HepG2 (cell line): ENCODE data around the gene CRAMP1. TPM values are rescaled to one million over a fixed set of nuclear protein-coding genes. Genes with fewer than 3 reads are reported as not detected.

Source experiments
- ATAC-seq: fragments of 200-7000 bp; cut with Tn5 transposase; 3 replicates; pipeline ENCODE4 v1.9.1; 2020; ENCODE audit warnings: mild to moderate bottlenecking, moderate library complexity
- BruUV-seq: library from RNA; stranded (reverse); fragments of 400-500 nt; replicated peaks from 2 replicates; lab custom pipeline; 2021; lab: Mats Ljungman, UMichigan
- CTCF ChIA-PET: fragments of 300-600 bp; formaldehyde crosslinking; extraction: SDS; loops from one replicate; lab custom pipeline; 2021; ENCODE audit warnings: low total read pairs, inconsistent platforms, low intra/inter-chr PET ratio; lab: Yijun Ruan, JAX
- POLR2A ChIA-PET: fragments of 350-600 bp; sonication (Branson Sonifier 250); formaldehyde crosslinking; loops from one replicate; lab custom pipeline; 2020; ENCODE audit warnings: antibody characterized with exemption, inconsistent platforms; lab: Yijun Ruan, JAX
- DNase-seq: peaks from one replicate; pipeline ENCODE4 v3.0.0-alpha.2; 2015; ENCODE audit warnings: low spot score
- FAIRE-seq: peaks from 3 replicates; lab custom pipeline; 2011; peaks lifted over from hg19 to GRCh38; lab: Jason Lieb, UNC
- H2AFZ ChIP-seq: one replicate; pipeline ENCODE4 v1.6.1; 2011; ENCODE audit warnings: low read length, inconsistent platforms
- H3K27ac ChIP-seq: fragments of 300-600 bp; 3 replicates; pipeline ENCODE4 v1.8.0; 2011; ENCODE audit warnings: mixed run types, mild to moderate bottlenecking, mixed read lengths, low read length, inconsistent platforms; ENCODE audit not compliant: insufficient read depth; ENCODE audit errors: extremely low read length
- H3K27me3 ChIP-seq, 2 experiments: fragments of 200-600 bp in 1 of 2; 2 replicates in 1 of 2; 3 replicates in 1 of 2; pipeline versions ENCODE4 v1.6.0 to v1.8.0; 2011; ENCODE audit warnings: low read length in 2 of 2, mild to moderate bottlenecking in 2 of 2, moderate library complexity in 2 of 2, inconsistent platforms in 1 of 2; ENCODE audit not compliant: insufficient read depth in 2 of 2, control insufficient read depth in 1 of 2
- H3K36me3 ChIP-seq, 2 experiments: fragments of 200-600 bp in 1 of 2; replicated peaks in 1 of 2; 2 replicates in 1 of 2; 3 replicates in 1 of 2; pipeline versions ENCODE4 v1.5.1 to v1.8.0; 2011; ENCODE audit warnings: low read length in 2 of 2, inconsistent platforms in 1 of 2; ENCODE audit not compliant: insufficient read depth in 2 of 2, control insufficient read depth in 1 of 2
- H3K4me1 ChIP-seq: 2 replicates; pipeline ENCODE4 v1.5.1; 2012; ENCODE audit warnings: low read length, inconsistent platforms; ENCODE audit not compliant: insufficient read depth
- H3K4me2 ChIP-seq: 2 replicates; pipeline ENCODE4 v1.6.0; 2011; ENCODE audit warnings: low read depth, low read length, inconsistent platforms
- H3K4me3 ChIP-seq, 3 experiments: fragments of 200-600 bp in 1 of 3; sonication (generic), shearing (Covaris generic) in 1 of 3; replicated peaks in 1 of 3; 2 replicates each; pipeline ENCODE4 v1.5.1; 2011 to 2016; ENCODE audit warnings: low read length in 3 of 3, inconsistent platforms in 2 of 3, low read depth in 2 of 3, mild to moderate bottlenecking in 2 of 3, control low read depth in 1 of 3, mixed read lengths in 1 of 3; ENCODE audit not compliant: insufficient read depth in 1 of 3
- H3K79me2 ChIP-seq: one replicate; pipeline ENCODE4 v1.6.1; 2011; ENCODE audit warnings: low read length, inconsistent platforms; ENCODE audit not compliant: insufficient read depth
- H3K9ac ChIP-seq: 2 replicates; pipeline ENCODE4 v1.6.0; 2011; ENCODE audit warnings: mild to moderate bottlenecking, low read depth, low read length, inconsistent platforms; ENCODE audit not compliant: insufficient read depth
- H3K9me3 ChIP-seq: 2 replicates; pipeline ENCODE4 v1.5.1; 2012; ENCODE audit warnings: mild to moderate bottlenecking, low read length
- H4K20me1 ChIP-seq: 2 replicates; pipeline ENCODE4 v1.6.0; 2011; ENCODE audit warnings: inconsistent platforms, mild to moderate bottlenecking, low read length, moderate library complexity; ENCODE audit not compliant: insufficient read depth
- CAMTA2 ChIP-seq: sonication (generic); formaldehyde crosslinking; IDR thresholded peaks from 2 replicates; pipeline ENCODE4 v1.4.0; 2020; ENCODE audit warnings: mild to moderate bottlenecking, missing genetic modification reagents, borderline replicate concordance
- GFI1 ChIP-seq: sonication (generic); formaldehyde crosslinking; IDR thresholded peaks from 2 replicates; pipeline ENCODE4 v1.5.0; 2020; ENCODE audit warnings: missing genetic modification reagents, mild to moderate bottlenecking, borderline replicate concordance
- MLLT10 ChIP-seq: sonication (generic); formaldehyde crosslinking; IDR thresholded peaks from 2 replicates; pipeline ENCODE4 v1.4.0; 2020; ENCODE audit warnings: missing genetic modification reagents
- MXD4 ChIP-seq: IDR thresholded peaks from 2 replicates; pipeline ENCODE4 v1.6.1; 2016; ENCODE audit warnings: mild to moderate bottlenecking, missing biosample characterization, missing genetic modification reagents
- RBAK ChIP-seq: sonication (generic); formaldehyde crosslinking; IDR thresholded peaks from 2 replicates; pipeline ENCODE4 v1.5.1; 2020; ENCODE audit warnings: mild to moderate bottlenecking, missing genetic modification reagents
- REXO4 ChIP-seq: sonication (generic); formaldehyde crosslinking; IDR thresholded peaks from 2 replicates; pipeline ENCODE4 v1.8.0; 2022; ENCODE audit warnings: missing genetic modification reagents, mild to moderate bottlenecking, borderline replicate concordance
- SSRP1 ChIP-seq: IDR thresholded peaks from 2 replicates; pipeline ENCODE4 v1.6.1; 2016; ENCODE audit warnings: control low read depth
- TBX2 ChIP-seq: sonication (generic); formaldehyde crosslinking; IDR thresholded peaks from 2 replicates; pipeline ENCODE4 v1.5.0; 2020; ENCODE audit warnings: missing genetic modification reagents, mild to moderate bottlenecking, borderline replicate concordance
- ZBTB1 ChIP-seq: sonication (generic); formaldehyde crosslinking; IDR thresholded peaks from 2 replicates; pipeline ENCODE4 v1.4.0; 2020; ENCODE audit warnings: missing genetic modification reagents, borderline replicate concordance
- ZBTB7A ChIP-seq: sonication (generic); formaldehyde crosslinking; IDR thresholded peaks from 2 replicates; pipeline ENCODE4 v1.8.0; 2022; ENCODE audit warnings: mild to moderate bottlenecking, missing genetic modification reagents
- ZNF10 ChIP-seq: sonication (generic); formaldehyde crosslinking; IDR thresholded peaks from 2 replicates; pipeline ENCODE4 v1.4.0; 2020; ENCODE audit warnings: mild to moderate bottlenecking, low read depth, missing genetic modification reagents, borderline replicate concordance
- ZNF256 ChIP-seq: sonication (generic); formaldehyde crosslinking; conservative IDR thresholded peaks from 2 replicates; pipeline ENCODE4 v1.4.0; 2020; ENCODE audit warnings: missing genetic modification reagents
- ZNF30 ChIP-seq: sonication (generic); formaldehyde crosslinking; IDR thresholded peaks from 2 replicates; pipeline ENCODE4 v1.5.0; 2020; ENCODE audit warnings: mild to moderate bottlenecking, missing genetic modification reagents
- ZNF7 ChIP-seq: IDR thresholded peaks from 2 replicates; pipeline ENCODE4 v1.6.1; 2016; ENCODE audit warnings: missing biosample characterization, missing genetic modification reagents
- ZNF75D ChIP-seq: sonication (generic); formaldehyde crosslinking; IDR thresholded peaks from 2 replicates; pipeline ENCODE4 v1.8.1; 2023; ENCODE audit warnings: missing genetic modification reagents, mild to moderate bottlenecking, borderline replicate concordance
- WGBS: methylation state at CpG from one replicate; pipeline ENCODE4 v1.1.6; 2017; ENCODE audit warnings: low lambda C conversion rate; 5-methylcytosine and 5-hydroxymethylcytosine counted together
- in situ Hi-C: cut with HindIII; loops from 2 replicates; pipeline ENCODE4 v1.10.0; 2017; ENCODE audit warnings: low pct_unique_long_range_greater_than_20kb; ENCODE audit not compliant: extremely low pct_ligation_motif_present
- intact Hi-C: fragments of 100-400 bp; cut with micrococcal nuclease; formaldehyde crosslinking; loops from one replicate; pipeline ENCODE4 v1.10.0; 2022; ENCODE audit not compliant: unreplicated experiment
- polyA plus RNA-seq, 8 experiments: library from polyadenylated mRNA; depleted of rRNA in 3 of 8; stranded (reverse) in 7 of 8; unstranded in 1 of 8; fragments of >200 nt; fragmentation: Illumina TruSeq in 4 of 8; extraction: Trizol in 4 of 8; gene quantifications; 2 replicates each; pipeline versions ENCODE4 v1.2.1 to v1.2.3, GENCODE V29; 2011 to 2016; ENCODE audit warnings: low read depth in 4 of 8, missing spikeins in 1 of 8, mixed read lengths in 1 of 8; ENCODE audit not compliant: insufficient read depth in 1 of 8
- total RNA-seq, 5 experiments: library from RNA; depleted of rRNA; stranded (reverse); fragments of >200 nt; fragmentation: Illumina TruSeq; extraction: Trizol; gene quantifications; 2 replicates each; pipeline ENCODE4 v1.2.3, GENCODE V29; 2016; ENCODE audit warnings: low read depth in 1 of 5
- TF ChIP-seq, protein P1 (sequence below): sonication (generic); formaldehyde crosslinking; IDR thresholded peaks from 2 replicates; pipeline ENCODE4 v1.4.0; 2020; ENCODE audit warnings: mild to moderate bottlenecking, missing genetic modification reagents
- TF ChIP-seq, protein P2 (sequence below): IDR thresholded peaks from 2 replicates; pipeline ENCODE4 v1.6.1; 2016; ENCODE audit warnings: mild to moderate bottlenecking, missing biosample characterization, missing genetic modification reagents

CRAMP1 gene
- total and polyA plus RNA-seq, 2 of the 13 experiments (the other 11 are each of a cell fraction or from before 2014, with no cell fraction given), result 6.8 to 9.7 TPM

DNA sequence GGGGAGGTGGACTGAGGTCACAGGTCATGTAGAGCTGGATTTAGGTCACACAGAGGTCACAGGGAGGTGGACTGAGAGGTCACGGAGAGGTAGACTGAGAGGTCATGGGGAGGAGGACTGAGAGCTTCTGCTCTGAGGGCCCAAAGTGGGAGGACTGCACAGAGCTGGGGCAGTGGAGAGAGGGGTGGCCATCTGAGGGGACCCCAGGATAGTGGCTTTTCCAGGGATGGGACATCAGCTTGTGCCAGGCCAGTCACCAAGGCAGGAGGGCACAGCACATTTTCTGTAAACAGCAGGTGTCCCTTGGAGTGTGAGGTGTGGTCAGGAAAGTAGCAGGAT is 39.8 kb downstream of the CRAMP1 start:
- POLR2A ChIA-PET, result no interaction called here
- TF ChIP-seq, protein P1, sequence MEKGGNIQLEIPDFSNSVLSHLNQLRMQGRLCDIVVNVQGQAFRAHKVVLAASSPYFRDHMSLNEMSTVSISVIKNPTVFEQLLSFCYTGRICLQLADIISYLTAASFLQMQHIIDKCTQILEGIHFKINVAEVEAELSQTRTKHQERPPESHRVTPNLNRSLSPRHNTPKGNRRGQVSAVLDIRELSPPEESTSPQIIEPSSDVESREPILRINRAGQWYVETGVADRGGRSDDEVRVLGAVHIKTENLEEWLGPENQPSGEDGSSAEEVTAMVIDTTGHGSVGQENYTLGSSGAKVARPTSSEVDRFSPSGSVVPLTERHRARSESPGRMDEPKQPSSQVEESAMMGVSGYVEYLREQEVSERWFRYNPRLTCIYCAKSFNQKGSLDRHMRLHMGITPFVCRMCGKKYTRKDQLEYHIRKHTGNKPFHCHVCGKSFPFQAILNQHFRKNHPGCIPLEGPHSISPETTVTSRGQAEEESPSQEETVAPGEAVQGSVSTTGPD (CRISPR knock-in tag), result no peak
- TF ChIP-seq ZBTB1 (no peak), RBAK (CRISPR knock-in tag) (no peak), TBX2 (no peak), REXO4 (no peak), MLLT10 (CRISPR knock-in tag) (no peak), ZNF75D (CRISPR knock-in tag) (no peak), GFI1 (CRISPR knock-in tag) (no peak), ZBTB7A (CRISPR knock-in tag) (no peak), ZNF256 (CRISPR knock-in tag) (no peak), CAMTA2 (no peak), ZNF30 (CRISPR knock-in tag) (no peak), ZNF7 (no peak), ZNF10 (CRISPR knock-in tag) (no peak), SSRP1 (CRISPR knock-in tag) (no peak), MXD4 (CRISPR knock-in tag) (no peak)
- TF ChIP-seq, protein P2, sequence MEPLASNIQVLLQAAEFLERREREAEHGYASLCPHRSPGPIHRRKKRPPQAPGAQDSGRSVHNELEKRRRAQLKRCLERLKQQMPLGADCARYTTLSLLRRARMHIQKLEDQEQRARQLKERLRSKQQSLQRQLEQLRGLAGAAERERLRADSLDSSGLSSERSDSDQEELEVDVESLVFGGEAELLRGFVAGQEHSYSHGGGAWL (CRISPR knock-in tag), result no peak
- TF ChIP-seq, all 625 proteins: peak for 0

More for the DNA sequence above, 39.8 kb downstream of the CRAMP1 start:
- WGBS, result 100% methylated on average over 1 of the region's 1 CpG
- no peak overlapping the region for H3K4me3 ChIP-seq
- CTCF ChIA-PET, result no interaction called here
- peaks cover 5% of the 10 kb centered on the region; the same call in 1 of the 2 replicates for H4K20me1 ChIP-seq
- H2AFZ ChIP-seq, result no peak overlapping the region
- no peak overlapping the region for H3K4me2 ChIP-seq
- intact Hi-C loops (no loop called here), in situ Hi-C loops (no loop called here)
- DNase-seq (no peak), ATAC-seq (peak; percentile 35), FAIRE-seq (no peak)
- no peaks in the 10 kb centered on the region for H3K4me1 ChIP-seq
- H3K27ac ChIP-seq, result no peak overlapping the region
- peaks cover 20 to 57% of the 10 kb centered on the region in 2 experiments; a peak in 4 of 5 replicates for H3K36me3 ChIP-seq
- H3K9me3 ChIP-seq, result no peaks in the 10 kb centered on the region
- BruUV-seq, result no TSS peak
- no peak overlapping the region for H3K9ac ChIP-seq
- H3K27me3 ChIP-seq, result no peaks in the 10 kb centered on the region
- H3K79me2 ChIP-seq, result no peaks in the 10 kb centered on the region
